Transverse colon (tissue), 4 donors: Measurements from ENCODE around the gene CALCR. TPM values are rescaled to one million over a fixed set of nuclear protein-coding genes. Genes with fewer than 3 reads are reported as not detected.
"Not testable (repeated sequence)": the region's sequence is repeated elsewhere in the genome, so short reads cannot be mapped to it uniquely, and the experiment has no call there.

Source experiments
- DNase-seq: peaks from one replicate; pipeline ENCODE4 v3.0.0-alpha.2; 2019
- H3K27ac ChIP-seq, 4 donors: fragments of 200-600 bp; sonication (generic); 2 replicates each; pipeline ENCODE4 v1.5.1; 2016 to 2018; ENCODE audit warnings: inconsistent platforms in 4 of 4
- H3K27me3 ChIP-seq: fragments of 200-600 bp; sonication (generic); 2 replicates; pipeline ENCODE4 v1.5.1; 2017; ENCODE audit warnings: inconsistent platforms
- H3K36me3 ChIP-seq, 4 donors: fragments of 200-600 bp; sonication (generic); 2 replicates each; pipeline ENCODE4 v1.5.1; 2017 to 2019; ENCODE audit warnings: inconsistent platforms in 4 of 4
- H3K4me1 ChIP-seq, 4 donors: fragments of 200-600 bp; sonication (generic); 2 replicates each; pipeline ENCODE4 v1.5.1; 2017 to 2020; ENCODE audit warnings: inconsistent platforms in 4 of 4
- H3K4me3 ChIP-seq, 4 donors: fragments of 200-600 bp; sonication (generic); 1 replicate in 1 of 4; 2 replicates in 3 of 4; pipeline versions ENCODE4 v1.5.1 to v1.6.1; 2017 to 2019; ENCODE audit warnings: inconsistent platforms in 4 of 4
- H3K9me3 ChIP-seq, 2 donors: fragments of 200-600 bp; sonication (generic); 2 replicates each; pipeline ENCODE4 v1.5.1; 2017 to 2019; ENCODE audit warnings: inconsistent platforms in 2 of 2
- CTCF ChIP-seq, 5 experiments: fragments of 200-600 bp in 3 of 5; fragments of 450-650 bp in 2 of 5; sonication (generic) in 3 of 5; IDR thresholded peaks; 1 replicate in 2 of 5; 2 replicates in 3 of 5; pipeline ENCODE4 v1.5.1; 2016 to 2017; ENCODE audit warnings: antibody characterized with exemption in 5 of 5, inconsistent platforms in 3 of 5, mild to moderate bottlenecking in 2 of 5, moderate library complexity in 1 of 5
- EP300 ChIP-seq: sonication (generic); formaldehyde crosslinking; IDR thresholded peaks from one replicate; pipeline ENCODE4 v1.6.1; 2017; ENCODE audit warnings: antibody characterized with exemption, low read depth
- POLR2A ChIP-seq: fragments of 450-650 bp; IDR thresholded peaks from one replicate; pipeline ENCODE4 v1.6.1; 2016; ENCODE audit warnings: antibody characterized with exemption, mild to moderate bottlenecking, moderate library complexity
- POLR2AphosphoS5 ChIP-seq, 3 donors: sonication (generic); formaldehyde crosslinking; IDR thresholded peaks; one replicate each; pipeline ENCODE4 v1.6.1; 2016; ENCODE audit warnings: antibody characterized with exemption in 3 of 3
- WGBS, 2 donors: methylation state at CpG; one replicate each; pipeline ENCODE4 v1.1.5; 2018; ENCODE audit warnings: low coverage in 1 of 2; 5-methylcytosine and 5-hydroxymethylcytosine counted together
- in situ Hi-C, 4 donors: fragments of 200-750 bp; cut with MboI; loops; one replicate each; pipeline versions ENCODE4 v1.15.0 to v1.15.1; 2017; ENCODE audit warnings: low sequenced_read_pairs in 3 of 4, low pct_ligation_motif_present in 1 of 4, low pct_unique_long_range_greater_than_20kb in 1 of 4
- intact Hi-C: fragments of 100-400 bp; cut with DNase I; formaldehyde crosslinking; loops from one replicate; pipeline ENCODE4 v1.15.1; 2023; ENCODE audit warnings: low total_unique reads
- total RNA-seq, 4 donors: library from RNA; depleted of rRNA; stranded (reverse); fragments of >200 nt; gene quantifications; one replicate each; pipeline ENCODE4 v1.1.0, GENCODE V29; 2016

CALCR gene
- total RNA-seq, 4 donors from 2014 or later, result not detected

- Histone ChIP-seq H3K4me1 (no peaks in the 10 kb centered on the region), H3K9me3 (no peaks in the 10 kb centered on the region), H3K36me3 (no peaks in the 10 kb centered on the region), H3K27me3 (no peaks in the 10 kb centered on the region), H3K4me3 (no peak overlapping the region), H3K27ac (no peak overlapping the region)
- no peak for DNase-seq
- in situ Hi-C loops (no loop called here), intact Hi-C loops (no loop called here)
- no peak for TF ChIP-seq POLR2AphosphoS5 (IDR thresholded peaks at IDR 0.05)
- no peak for TF ChIP-seq EP300
Measured at GRCh38 chr7:93509303-93509702, 65.2 kb downstream of the CALCR start.

- Histone ChIP-seq H3K4me1 (no peaks in the 10 kb centered on the region), H3K9me3 (no peaks in the 10 kb centered on the region), H3K27ac (no peak overlapping the region), H3K36me3 (no peaks in the 10 kb centered on the region), H3K27me3 (no peaks in the 10 kb centered on the region), H3K4me3 (no peak overlapping the region)
- intact Hi-C loops, result no loop called here
- DNase-seq, result no peak
- TF ChIP-seq EP300 (no peak), CTCF (IDR thresholded peaks at IDR 0.05) (no peak), POLR2AphosphoS5 (IDR thresholded peaks at IDR 0.05) (no peak), POLR2A (no peak)
- WGBS, 2 donors, result 61 to 77% methylated on average over 3 of the region's 3 CpGs
- in situ Hi-C loops, result no loop called here
Measured at GRCh38 chr7:93503088-93503487, 71.4 kb downstream of the CALCR start.

- H3K4me3 ChIP-seq, in situ Hi-C loops, H3K27ac ChIP-seq, H3K9me3 ChIP-seq, H3K27me3 ChIP-seq, intact Hi-C loops, DNase-seq, H3K4me1 ChIP-seq, H3K36me3 ChIP-seq: not testable (repeated sequence)
- WGBS, 2 donors, result 80 to 82% methylated on average over 3 of the region's 3 CpGs
Measured at GRCh38 chr7:93491860-93492259, 82.7 kb downstream of the CALCR start.

GRCh38 chr7:93476491-93477344 is 97.8 kb downstream of the CALCR start:
- no peaks in the 10 kb centered on the region for H3K27me3 ChIP-seq
- H3K4me1 ChIP-seq, result no peaks in the 10 kb centered on the region
- H3K36me3 ChIP-seq, result no peaks in the 10 kb centered on the region
- no peak overlapping the region for H3K27ac ChIP-seq
- no peak for DNase-seq
- H3K9me3 ChIP-seq, result no peaks in the 10 kb centered on the region
- no peak overlapping the region for H3K4me3 ChIP-seq
- intact Hi-C loops, result no loop called here
- 58 to 60% methylated on average over 2 of the region's 2 CpGs for WGBS, 2 donors
- TF ChIP-seq POLR2AphosphoS5 (IDR thresholded peaks at IDR 0.05) (no peak), EP300 (no peak), POLR2A (no peak), CTCF (IDR thresholded peaks at IDR 0.05) (no peak)
- in situ Hi-C loops, result no loop called here

GRCh38 chr7:93475811-93476210 is 98.7 kb downstream of the CALCR start:
- no peaks in the 10 kb centered on the region for H3K9me3 ChIP-seq
- intact Hi-C loops (no loop called here), in situ Hi-C loops (no loop called here)
- WGBS, 2 donors, result 43 to 68% methylated on average over 3 to 4 of the region's 4 CpGs
- H3K4me3 ChIP-seq, result no peak overlapping the region
- DNase-seq, result no peak
- no peaks in the 10 kb centered on the region for H3K4me1 ChIP-seq
- no peaks in the 10 kb centered on the region for H3K27me3 ChIP-seq
- H3K36me3 ChIP-seq, result no peaks in the 10 kb centered on the region
- TF ChIP-seq POLR2A (no peak), CTCF (IDR thresholded peaks at IDR 0.05) (no peak), EP300 (no peak), POLR2AphosphoS5 (IDR thresholded peaks at IDR 0.05) (no peak)
- H3K27ac ChIP-seq, result no peak overlapping the region
